Astrocyte (in vitro differentiated cells and primary cell): ENCODE results near the gene RBM19. TPM values are rescaled to one million over a fixed set of nuclear protein-coding genes. Genes with fewer than 3 reads are reported as not detected.

Experiments used
- DNase-seq: peaks from one replicate; pipeline ENCODE4 v3.0.0-alpha.2; 2010; ENCODE audit warnings: low read depth
- FAIRE-seq: peaks from 2 replicates; lab custom pipeline; 2011; peaks lifted over from hg19 to GRCh38; lab: Jason Lieb, UNC
- H2AFZ ChIP-seq: 2 replicates; pipeline ENCODE4 v1.6.0; 2012; ENCODE audit warnings: low read depth, low read length, inconsistent platforms
- H3K27ac ChIP-seq: 2 replicates; pipeline ENCODE4 v1.5.1; 2011; ENCODE audit warnings: low read depth, low read length, inconsistent platforms
- H3K27me3 ChIP-seq: 2 replicates; pipeline ENCODE4 v1.6.0; 2011; ENCODE audit warnings: low read length, inconsistent platforms; ENCODE audit not compliant: insufficient read depth
- H3K36me3 ChIP-seq: 2 replicates; pipeline ENCODE4 v1.5.1; 2011; ENCODE audit warnings: low read length, inconsistent platforms; ENCODE audit not compliant: insufficient read depth
- H3K4me1 ChIP-seq: 2 replicates; pipeline ENCODE4 v1.5.1; 2011; ENCODE audit warnings: low read length, inconsistent platforms; ENCODE audit not compliant: insufficient read depth
- H3K4me2 ChIP-seq: 2 replicates; pipeline ENCODE4 v1.6.0; 2012; ENCODE audit warnings: low read length, inconsistent platforms
- H3K4me3 ChIP-seq: 2 replicates; pipeline ENCODE4 v1.5.1; 2011; ENCODE audit warnings: low read depth, mild to moderate bottlenecking, low read length, inconsistent platforms; ENCODE audit not compliant: insufficient read depth
- H3K79me2 ChIP-seq: 2 replicates; pipeline ENCODE4 v1.6.0; 2012; ENCODE audit warnings: mild to moderate bottlenecking, low read length, inconsistent platforms; ENCODE audit not compliant: insufficient read depth
- H3K9ac ChIP-seq: 2 replicates; pipeline ENCODE4 v1.6.0; 2012; ENCODE audit warnings: mild to moderate bottlenecking, low read length, inconsistent platforms
- H3K9me3 ChIP-seq: 2 replicates; pipeline ENCODE4 v1.5.1; 2012; ENCODE audit warnings: low read depth, mild to moderate bottlenecking, low read length, inconsistent platforms; ENCODE audit not compliant: insufficient read depth
- H4K20me1 ChIP-seq: 2 replicates; pipeline ENCODE4 v1.6.0; 2012; ENCODE audit warnings: low read length, inconsistent platforms; ENCODE audit not compliant: insufficient read depth
- H3K27ac Mint-ChIP-seq: one replicate; pipeline ENCODE4 v1.8.0; 2021; ENCODE audit warnings: mild to moderate bottlenecking, mixed read lengths; ENCODE audit not compliant: unreplicated experiment
- H3K27me3 Mint-ChIP-seq: one replicate; pipeline ENCODE4 v1.8.0; 2021; ENCODE audit warnings: low read depth, mixed read lengths; ENCODE audit not compliant: unreplicated experiment
- H3K36me3 Mint-ChIP-seq: one replicate; pipeline ENCODE4 v1.8.0; 2021; ENCODE audit warnings: low read depth, mixed read lengths; ENCODE audit not compliant: unreplicated experiment
- H3K4me1 Mint-ChIP-seq: one replicate; pipeline ENCODE4 v1.8.0; 2021; ENCODE audit warnings: low read depth, mixed read lengths; ENCODE audit not compliant: unreplicated experiment
- H3K4me3 Mint-ChIP-seq: one replicate; pipeline ENCODE4 v1.8.0; 2021; ENCODE audit warnings: mild to moderate bottlenecking, moderate library complexity, mixed read lengths; ENCODE audit not compliant: unreplicated experiment
- H3K9me3 Mint-ChIP-seq: one replicate; pipeline ENCODE4 v1.8.0; 2021; ENCODE audit warnings: mild to moderate bottlenecking, mixed read lengths; ENCODE audit not compliant: unreplicated experiment
- CTCF ChIP-seq: IDR thresholded peaks from 2 replicates; pipeline ENCODE4 v1.5.1; 2011; ENCODE audit warnings: low read depth, mild to moderate bottlenecking, inconsistent platforms, low read length, moderate library complexity; ENCODE audit not compliant: insufficient read depth
- EZH2 ChIP-seq: IDR thresholded peaks from 2 replicates; pipeline ENCODE4 v1.6.1; 2012; ENCODE audit warnings: mild to moderate bottlenecking, low read length, inconsistent platforms; ENCODE audit not compliant: insufficient read depth
- total RNA-seq: library from RNA; stranded (reverse); gene quantifications from 2 replicates; pipeline ENCODE4 v1.2.1, GENCODE V29; 2021

The RBM19 gene
- total RNA-seq, 1 donor from 2014 or later: 32.3 TPM

GRCh38 chr12:113934060-113934814 lies 31.9 kb downstream of the RBM19 start:
- Histone ChIP-seq H3K4me2 (no peak overlapping the region), H3K9me3 (no peaks in the 10 kb centered on the region), H4K20me1 (peaks cover 7% of the 10 kb centered on the region), H2AFZ (no peak overlapping the region), H3K27me3 (no peaks in the 10 kb centered on the region), H3K9ac (no peak overlapping the region), H3K4me3 (no peak overlapping the region), H3K36me3 (peaks cover 7% of the 10 kb centered on the region), H3K27ac (peak overlapping the region; percentile 65), H3K79me2 (no peaks in the 10 kb centered on the region), H3K4me1 (peaks cover 16% of the 10 kb centered on the region)
- DNase-seq: no peak
- FAIRE-seq: no peak
- Mint-ChIP-seq H3K27me3 (no peaks in the 10 kb centered on the region), H3K9me3 (no peaks in the 10 kb centered on the region), H3K4me1 (peaks cover 6% of the 10 kb centered on the region), H3K36me3 (peaks cover 10% of the 10 kb centered on the region), H3K4me3 (no peak overlapping the region), H3K27ac (no peak overlapping the region)
- TF ChIP-seq CTCF (no peak), EZH2 (no peak)

- Mint-ChIP-seq H3K36me3 (peaks cover 10% of the 10 kb centered on the region), H3K4me3 (no peak overlapping the region), H3K27ac (peak overlapping the region; percentile 26), H3K9me3 (no peaks in the 10 kb centered on the region), H3K4me1 (peaks cover 6% of the 10 kb centered on the region), H3K27me3 (no peaks in the 10 kb centered on the region)
- no peak overlapping the region for H2AFZ ChIP-seq
- peak overlapping the region; percentile 65 for H3K27ac ChIP-seq
- no peaks in the 10 kb centered on the region for H3K9me3 ChIP-seq
- H4K20me1 ChIP-seq: peaks cover 7% of the 10 kb centered on the region
- H3K4me2 ChIP-seq: peak overlapping the region; percentile 51
- H3K9ac ChIP-seq: peak overlapping the region; percentile 63
- peaks cover 5% of the 10 kb centered on the region for H3K36me3 ChIP-seq
- H3K4me1 ChIP-seq: peaks cover 16% of the 10 kb centered on the region
- H3K4me3 ChIP-seq: no peak overlapping the region
- TF ChIP-seq EZH2: no peak
- no peak for TF ChIP-seq CTCF
- no peaks in the 10 kb centered on the region for H3K27me3 ChIP-seq
- H3K79me2 ChIP-seq: no peaks in the 10 kb centered on the region
- no peak for FAIRE-seq
- peak; percentile 74 for DNase-seq
Observed at GRCh38 chr12:113933201-113933786, 32.8 kb downstream of the RBM19 start.
